Sigmoid colon (tissue), 7 donors: Measurements from ENCODE around the gene IL17REL. TPM values are rescaled to one million over a fixed set of nuclear protein-coding genes. Genes with fewer than 3 reads are reported as not detected.
A peak's percentile ranks its signal among the peaks of the same experiment; 100 is the strongest.

Source experiments
- DNase-seq: peaks from one replicate; pipeline ENCODE4 v3.0.0-alpha.2; 2019
- H3K27ac ChIP-seq, 4 donors: fragments of 200-600 bp; sonication (generic); one replicate each; pipeline ENCODE4 v1.5.1; 2016 to 2019; ENCODE audit warnings: mild to moderate bottlenecking in 1 of 4
- H3K27me3 ChIP-seq, 3 donors: fragments of 200-600 bp; sonication (generic); one replicate each; pipeline ENCODE4 v1.5.1; 2019; ENCODE audit warnings: mild to moderate bottlenecking in 1 of 3
- H3K36me3 ChIP-seq, 4 donors: fragments of 200-600 bp; sonication (generic); one replicate each; pipeline ENCODE4 v1.5.1; 2016 to 2019
- H3K4me1 ChIP-seq, 4 donors: fragments of 200-600 bp; sonication (generic); one replicate each; pipeline ENCODE4 v1.5.1; 2017 to 2019
- H3K4me3 ChIP-seq, 4 donors: fragments of 200-600 bp; sonication (generic); one replicate each; pipeline ENCODE4 v1.5.1; 2017 to 2019; ENCODE audit warnings: mild to moderate bottlenecking in 2 of 4, moderate library complexity in 1 of 4
- H3K9me3 ChIP-seq, 4 donors: fragments of 200-600 bp in 3 of 4; sonication (generic) in 3 of 4; one replicate each; pipeline versions ENCODE4 v1.5.1 to v1.6.1; 2013 to 2019
- CTCF ChIP-seq, 4 experiments: fragments of 450-650 bp in 3 of 4; fragments of 200-600 bp in 1 of 4; IDR thresholded peaks; one replicate each; pipeline ENCODE4 v1.5.1; 2016 to 2019; ENCODE audit warnings: antibody characterized with exemption in 4 of 4, mild to moderate bottlenecking in 3 of 4, moderate library complexity in 2 of 4
- EP300 ChIP-seq, 4 donors: sonication (generic); formaldehyde crosslinking; IDR thresholded peaks; one replicate each; pipeline ENCODE4 v1.6.1; 2017; ENCODE audit warnings: antibody characterized with exemption in 4 of 4
- POLR2A ChIP-seq, 2 donors: fragments of 450-650 bp; IDR thresholded peaks; one replicate each; pipeline ENCODE4 v1.6.1; 2016; ENCODE audit warnings: antibody characterized with exemption in 2 of 2, mild to moderate bottlenecking in 2 of 2, moderate library complexity in 2 of 2
- POLR2AphosphoS5 ChIP-seq, 4 donors: sonication (generic); formaldehyde crosslinking; IDR thresholded peaks; one replicate each; pipeline ENCODE4 v1.6.1; 2017; ENCODE audit warnings: antibody characterized with exemption in 4 of 4
- WGBS, 2 donors: extraction: QIAGEN DNeasy Blood & Tissue Kit; methylation state at CpG; one replicate each; pipeline ENCODE4 v1.1.7; 2013; 5-methylcytosine and 5-hydroxymethylcytosine counted together
- intact Hi-C: fragments of 100-400 bp; cut with DNase I; formaldehyde crosslinking; loops from one replicate; pipeline ENCODE4 v1.15.1; 2023
- polyA plus RNA-seq, 3 donors: library from polyadenylated mRNA; stranded (reverse); fragments of 200-250 nt; gene quantifications; one replicate each; pipeline ENCODE4 v1.2.3, GENCODE V29; 2013
- total RNA-seq, 4 donors: library from RNA; depleted of rRNA; stranded (reverse); fragments of >200 nt; gene quantifications; one replicate each; pipeline ENCODE4 v1.1.0, GENCODE V29; 2016
- donor health status: healthy with polysubstance abuse.
- donor health status: Bipolar disorder and iron deficiency.
- donor health status: healthy.

The IL17REL gene
- total and polyA plus RNA-seq, 7 donors: 1.6 TPM; not detected in 6

GRCh38 chr22:49949914-49950292 lies 62.7 kb downstream of the IL17REL start:
- 21 to 75% methylated on average over 11 of the region's 11 CpGs for WGBS, 2 donors
- no peak for TF ChIP-seq POLR2A (IDR thresholded peaks at IDR 0.05)
- no peak for DNase-seq
- Histone ChIP-seq H3K27ac (peak overlapping the region in 1 of 4 donors; percentile 36), H3K27me3 (no peaks in the 10 kb centered on the region), H3K36me3 (no peaks in the 10 kb centered on the region), H3K4me1 (peaks cover 0 to 21% (median 17%) of the 10 kb centered on the region in 4 donors), H3K4me3 (no peak overlapping the region), H3K9me3 (no peaks in the 10 kb centered on the region)
- intact Hi-C loops: no loop called here

GRCh38 chr22:49948958-49949913 lies 63.3 kb downstream of the IL17REL start:
- WGBS, 2 donors: 17 to 74% methylated on average over 42 of the region's 42 CpGs
- no peak overlapping the region for H3K4me3 ChIP-seq
- H3K4me1 ChIP-seq: peaks cover 0 to 21% (median 14%) of the 10 kb centered on the region in 4 donors

GRCh38 chr22:49948116-49948957 lies 64.2 kb downstream of the IL17REL start:
- TF ChIP-seq POLR2A (IDR thresholded peaks at IDR 0.05): no peak
- no peak for TF ChIP-seq EP300 (IDR thresholded peaks at IDR 0.05)
- TF ChIP-seq CTCF (IDR thresholded peaks at IDR 0.05): no peak
- TF ChIP-seq POLR2AphosphoS5 (IDR thresholded peaks at IDR 0.05): no peak
- H3K9me3 ChIP-seq: no peaks in the 10 kb centered on the region
- H3K27ac ChIP-seq: peak overlapping the region in 2 of 4 donors; percentile 18 to 55
- peak overlapping the region in 1 of 4 donors; percentile 6 for H3K4me3 ChIP-seq
- no peak for DNase-seq
- H3K27me3 ChIP-seq: no peaks in the 10 kb centered on the region
- H3K36me3 ChIP-seq: no peaks in the 10 kb centered on the region
- WGBS, 2 donors: 17 to 67% methylated on average over 23 of the region's 23 CpGs
- intact Hi-C loops: no loop called here
- H3K4me1 ChIP-seq: peaks cover 0 to 18% (median 13%) of the 10 kb centered on the region in 4 donors

More at GRCh38 chr22:49948958-49949913, 63.3 kb downstream of the IL17REL start:
- intact Hi-C loops: no loop called here
- peak in 1 of 2 donors; percentile 73 for TF ChIP-seq POLR2A (IDR thresholded peaks at IDR 0.05)
- no peak for TF ChIP-seq CTCF (IDR thresholded peaks at IDR 0.05)
- TF ChIP-seq POLR2AphosphoS5 (IDR thresholded peaks at IDR 0.05): peak in 1 of 4 donors; percentile 44
- TF ChIP-seq EP300 (IDR thresholded peaks at IDR 0.05): no peak
- H3K36me3 ChIP-seq: no peaks in the 10 kb centered on the region
- H3K9me3 ChIP-seq: no peaks in the 10 kb centered on the region
- DNase-seq: no peak
- peak overlapping the region in 1 of 4 donors; percentile 55 for H3K27ac ChIP-seq
- no peaks in the 10 kb centered on the region for H3K27me3 ChIP-seq

GRCh38 chr22:49947296-49947622 lies 65.3 kb downstream of the IL17REL start:
- DNase-seq: no peak
- 38 to 71% methylated on average over 6 of the region's 6 CpGs for WGBS, 2 donors
- H3K36me3 ChIP-seq: no peaks in the 10 kb centered on the region
- peaks cover 0 to 7% (median 4%) of the 10 kb centered on the region in 4 donors for H3K4me1 ChIP-seq
- H3K27me3 ChIP-seq: no peaks in the 10 kb centered on the region
- H3K4me3 ChIP-seq: peak overlapping the region in 1 of 4 donors; percentile 6
- H3K27ac ChIP-seq: peak overlapping the region in 2 of 4 donors; percentile 18 to 55
- H3K9me3 ChIP-seq: no peaks in the 10 kb centered on the region
- TF ChIP-seq CTCF (IDR thresholded peaks at IDR 0.05) (no peak), EP300 (IDR thresholded peaks at IDR 0.05) (no peak), POLR2A (IDR thresholded peaks at IDR 0.05) (peak in 1 of 2 donors; percentile 1), POLR2AphosphoS5 (IDR thresholded peaks at IDR 0.05) (no peak)
- intact Hi-C loops: no loop called here
